KMS-11 (cell line): Measurements from ENCODE around the gene MEX3A.

Experiments
- H2AFZ ChIP-seq: fragments of 200-600 bp; sonication (generic); 2 replicates; pipeline ENCODE4 v1.6.1; 2016; ENCODE audit warnings: antibody characterized with exemption, mixed run types, low read depth
- H3K27ac ChIP-seq: fragments of 200-600 bp; sonication (generic); 2 replicates; pipeline ENCODE4 v1.6.1; 2016; ENCODE audit warnings: mild to moderate bottlenecking, mixed run types
- H3K27me3 ChIP-seq: fragments of 200-600 bp; sonication (generic); 2 replicates; pipeline ENCODE4 v1.6.1; 2017; ENCODE audit warnings: mild to moderate bottlenecking, low read depth, mixed run types, moderate library complexity; ENCODE audit not compliant: insufficient read depth
- H3K36me3 ChIP-seq: fragments of 200-600 bp; sonication (generic); 2 replicates; pipeline ENCODE4 v1.6.1; 2017; ENCODE audit warnings: mild to moderate bottlenecking, mixed run types; ENCODE audit not compliant: insufficient read depth
- H3K4me1 ChIP-seq: fragments of 200-600 bp; sonication (generic); 2 replicates; pipeline ENCODE4 v1.6.1; 2016; ENCODE audit warnings: mild to moderate bottlenecking, low read depth, mixed run types; ENCODE audit not compliant: poor library complexity, severe bottlenecking
- H3K4me2 ChIP-seq: fragments of 200-600 bp; sonication (generic); 2 replicates; pipeline ENCODE4 v1.7.0; 2016; ENCODE audit warnings: mild to moderate bottlenecking, mixed run types
- H3K4me3 ChIP-seq: fragments of 200-600 bp; sonication (generic); IDR thresholded peaks from 2 replicates; pipeline ENCODE4 v1.6.1; 2017; ENCODE audit warnings: low read depth, low read length, mixed read lengths; ENCODE audit not compliant: insufficient read depth
- H3K79me2 ChIP-seq: fragments of 200-600 bp; sonication (generic); 2 replicates; pipeline ENCODE4 v1.6.1; 2016; ENCODE audit warnings: low read depth, mixed run types; ENCODE audit not compliant: insufficient read depth
- H3K9ac ChIP-seq: fragments of 200-600 bp; sonication (generic); 2 replicates; pipeline ENCODE4 v1.6.1; 2016; ENCODE audit warnings: mild to moderate bottlenecking, mixed run types
- H4K20me1 ChIP-seq: fragments of 200-600 bp; sonication (generic); 2 replicates; pipeline ENCODE4 v1.6.1; 2016; ENCODE audit warnings: mild to moderate bottlenecking, mixed run types; ENCODE audit not compliant: insufficient read depth
- CTCF ChIP-seq: fragments of 200-600 bp; sonication (generic); conservative IDR thresholded peaks from 2 replicates; pipeline ENCODE4 v1.6.1; 2017; ENCODE audit warnings: low read depth, mild to moderate bottlenecking, antibody characterized with exemption, low read length, moderate library complexity, mixed read lengths

The MEX3A gene

DNA sequence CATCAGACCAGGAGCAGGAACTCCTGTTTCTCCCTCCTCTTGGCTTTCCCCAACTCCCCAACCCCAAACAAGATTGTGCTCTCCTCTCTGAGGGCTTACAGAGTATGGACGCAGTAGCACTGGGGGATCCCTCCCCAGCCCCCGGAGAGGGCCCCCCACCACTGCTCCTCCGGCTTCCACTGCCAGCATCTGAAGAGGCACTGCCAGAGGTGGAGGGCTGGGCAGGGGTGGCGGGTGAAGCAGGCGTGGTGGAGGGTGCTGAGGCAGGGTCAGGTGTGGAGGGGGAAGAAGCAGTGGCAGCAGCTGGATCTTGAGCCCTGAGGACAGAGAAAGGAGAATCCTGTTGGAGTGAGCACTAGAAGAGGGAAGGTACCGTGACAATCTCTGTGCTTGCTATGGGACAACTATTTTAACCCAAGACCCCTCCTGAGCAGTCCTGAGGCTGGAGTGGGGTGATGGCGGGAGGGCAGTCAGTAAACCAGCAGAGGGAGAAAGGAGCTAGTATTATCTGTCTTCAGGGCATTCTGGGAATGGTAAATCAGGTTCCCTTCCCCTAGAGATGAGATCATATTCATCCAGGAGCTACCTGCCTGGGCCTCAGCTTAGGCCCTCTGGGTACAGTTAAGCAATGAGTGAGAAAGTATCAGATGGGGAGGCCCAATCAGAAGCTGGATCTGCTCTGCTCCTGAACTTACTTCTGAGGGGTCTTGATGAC is 31.1 kb downstream of the MEX3A start:
- Histone ChIP-seq H3K27me3 (no peaks in the 10 kb centered on the region), H3K4me2 (no peak overlapping the region), H4K20me1 (no peaks in the 10 kb centered on the region; the same call in 1 of the 2 replicates), H3K4me1 (peaks cover 22% of the 10 kb centered on the region), H2AFZ (no peak overlapping the region), H3K36me3 (peaks cover 7% of the 10 kb centered on the region; the same call in 1 of the 2 replicates), H3K9ac (no peak overlapping the region), H3K27ac (no peak overlapping the region), H3K79me2 (peaks cover 26% of the 10 kb centered on the region), H3K4me3 (no peak overlapping the region)
- TF ChIP-seq CTCF: no peak

DNA sequence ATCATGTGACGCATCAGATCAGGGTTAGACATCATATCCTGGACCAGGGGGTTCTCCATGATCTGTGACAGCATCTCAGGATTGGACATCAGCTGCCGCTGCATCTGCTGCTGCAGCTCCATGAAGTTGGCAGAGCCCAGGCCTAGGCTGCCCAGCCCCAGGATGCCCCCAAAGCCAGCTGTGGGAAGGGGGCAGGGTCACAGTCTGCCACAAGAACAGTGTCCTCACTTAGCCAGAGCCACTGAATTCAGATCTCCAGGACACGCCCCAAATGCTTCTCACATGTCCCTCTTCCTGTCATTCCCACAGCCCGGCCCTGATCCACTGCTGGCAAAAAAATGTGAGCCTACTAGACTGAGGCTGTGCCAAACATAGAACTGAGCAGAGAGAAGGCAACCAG is 31.9 kb downstream of the MEX3A start:
- H3K79me2 ChIP-seq: peaks cover 23% of the 10 kb centered on the region

GRCh38 chr1:156048663-156049258 is 33.5 kb downstream of the MEX3A start:
- Histone ChIP-seq H3K9ac (no peak overlapping the region), H3K36me3 (peaks cover 7% of the 10 kb centered on the region; the same call in 1 of the 2 replicates), H3K79me2 (peaks cover 20% of the 10 kb centered on the region), H3K27ac (no peak overlapping the region), H3K27me3 (no peaks in the 10 kb centered on the region), H2AFZ (no peak overlapping the region), H3K4me1 (peaks cover 20% of the 10 kb centered on the region), H3K4me3 (no peak overlapping the region), H3K4me2 (no peak overlapping the region), H4K20me1 (no peaks in the 10 kb centered on the region; the same call in 1 of the 2 replicates)
- no peak for TF ChIP-seq CTCF

More for the DNA sequence above, 31.9 kb downstream of the MEX3A start:
- Histone ChIP-seq H3K4me3 (no peak overlapping the region), H3K27ac (no peak overlapping the region), H3K4me1 (peaks cover 20% of the 10 kb centered on the region), H2AFZ (no peak overlapping the region), H3K36me3 (peaks cover 7% of the 10 kb centered on the region; the same call in 1 of the 2 replicates), H3K9ac (no peak overlapping the region), H3K4me2 (no peak overlapping the region), H3K27me3 (no peaks in the 10 kb centered on the region), H4K20me1 (no peaks in the 10 kb centered on the region; the same call in 1 of the 2 replicates)
- no peak for TF ChIP-seq CTCF

GRCh38 chr1:156045076-156045475 is 37.2 kb downstream of the MEX3A start:
- Histone ChIP-seq H3K79me2 (no peaks in the 10 kb centered on the region), H2AFZ (no peak overlapping the region), H3K4me1 (peaks cover 15% of the 10 kb centered on the region), H4K20me1 (no peaks in the 10 kb centered on the region), H3K9ac (no peak overlapping the region), H3K27ac (no peak overlapping the region; the same call in 1 of the 2 replicates), H3K27me3 (no peaks in the 10 kb centered on the region), H3K36me3 (peaks cover 3% of the 10 kb centered on the region; the same call in 1 of the 2 replicates), H3K4me3 (no peak overlapping the region), H3K4me2 (no peak overlapping the region)
- TF ChIP-seq CTCF: no peak
